HG03135 (cell line): Measurements from ENCODE around the gene SUN2.

ENCODE experiments used
- ATAC-seq: cut with Tn5 transposase; IDR thresholded peaks from one replicate; pipeline ENCODE4 v1.9.1; 2021; ENCODE audit warnings: mild to moderate bottlenecking, moderate library complexity; ENCODE audit not compliant: unreplicated experiment

The SUN2 gene

DNA sequence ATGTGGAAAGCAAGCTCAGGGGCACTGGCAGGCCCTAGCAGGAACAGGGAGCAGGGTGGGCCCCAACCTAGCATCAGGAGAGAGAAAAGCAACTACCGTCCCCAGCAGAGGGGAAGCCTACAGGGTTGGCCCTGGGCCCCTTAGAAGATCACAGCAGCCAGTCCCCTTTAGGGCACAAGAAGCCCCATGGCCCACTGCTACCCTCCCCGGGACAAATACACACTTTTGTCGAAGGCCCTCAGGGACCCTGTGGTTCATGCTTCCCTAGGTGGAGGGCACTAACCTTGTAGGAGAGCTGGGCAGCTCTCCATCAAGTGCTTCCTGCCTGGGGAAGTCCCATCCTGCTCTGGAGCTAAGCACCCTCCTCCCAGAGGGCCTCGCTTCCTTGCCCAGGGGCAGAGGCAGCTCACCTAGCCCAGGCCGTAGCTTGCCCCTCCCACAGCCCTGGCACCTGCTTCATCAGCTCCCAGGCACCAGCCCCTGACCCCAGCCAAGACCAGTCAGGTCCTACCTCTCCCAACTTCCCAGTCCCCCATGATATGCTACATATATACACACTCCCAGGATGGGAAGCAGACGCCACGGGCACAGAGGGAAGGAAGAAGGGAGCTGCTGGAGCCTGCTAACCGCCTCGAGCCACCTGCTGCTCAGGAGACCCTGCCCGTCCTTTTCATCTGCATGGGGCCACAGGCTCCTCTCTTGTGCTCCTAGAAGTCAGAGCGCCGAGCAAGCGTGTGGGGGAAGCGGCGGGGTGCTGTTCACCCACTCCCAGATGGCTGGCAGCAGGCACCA is 20.1 kb downstream of the SUN2 start:
- no peak for ATAC-seq

DNA sequence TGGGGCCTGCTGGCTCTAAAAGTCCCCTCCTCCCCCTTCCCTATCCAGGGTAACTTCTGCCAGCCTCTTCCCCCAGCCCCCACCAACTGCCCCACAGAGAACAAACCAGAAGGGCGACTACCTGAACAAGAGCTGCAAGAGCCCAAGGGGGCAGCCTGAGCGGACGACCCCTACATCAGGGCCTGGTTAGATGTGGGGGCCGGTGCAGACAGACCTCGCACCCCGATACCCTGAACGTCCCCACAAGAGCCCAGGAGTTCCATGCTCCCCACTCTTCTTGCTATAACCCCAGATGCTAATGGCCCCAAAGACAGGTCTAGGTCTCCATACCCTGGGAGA is 20.7 kb downstream of the SUN2 start:
- no peak for ATAC-seq

DNA sequence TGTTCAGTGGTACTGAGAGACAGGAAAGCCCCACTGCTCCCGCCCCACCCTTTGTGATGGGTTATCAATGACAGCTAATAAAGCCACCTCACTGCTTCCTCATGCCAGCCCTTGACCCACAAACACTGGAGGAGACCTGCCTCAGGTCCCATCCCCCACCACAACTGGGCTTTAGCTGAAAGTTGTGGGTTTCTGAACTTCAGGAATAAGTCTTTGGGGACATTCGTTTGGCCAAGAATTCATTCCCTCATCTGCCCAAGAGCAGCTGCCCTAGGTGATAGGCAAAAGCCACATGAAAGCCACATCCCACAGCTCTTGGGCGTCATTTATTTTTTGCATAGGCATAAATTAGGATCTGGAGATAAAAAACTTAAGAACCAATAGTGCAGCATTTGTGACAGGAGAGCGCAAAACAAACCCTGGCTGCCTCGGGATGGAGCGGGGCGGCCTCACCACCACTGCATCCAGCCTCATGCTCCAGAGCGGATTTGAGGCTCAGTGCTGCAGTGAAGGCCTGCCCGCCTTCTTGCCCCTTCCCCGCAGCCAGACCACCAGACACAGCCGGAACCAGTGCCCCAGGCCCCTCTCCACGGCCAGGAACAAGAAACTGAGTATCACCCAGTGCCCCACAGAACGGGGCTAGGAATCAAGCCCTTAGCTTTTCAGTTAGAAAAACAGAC is 21.2 kb downstream of the SUN2 start:
- no peak for ATAC-seq

DNA sequence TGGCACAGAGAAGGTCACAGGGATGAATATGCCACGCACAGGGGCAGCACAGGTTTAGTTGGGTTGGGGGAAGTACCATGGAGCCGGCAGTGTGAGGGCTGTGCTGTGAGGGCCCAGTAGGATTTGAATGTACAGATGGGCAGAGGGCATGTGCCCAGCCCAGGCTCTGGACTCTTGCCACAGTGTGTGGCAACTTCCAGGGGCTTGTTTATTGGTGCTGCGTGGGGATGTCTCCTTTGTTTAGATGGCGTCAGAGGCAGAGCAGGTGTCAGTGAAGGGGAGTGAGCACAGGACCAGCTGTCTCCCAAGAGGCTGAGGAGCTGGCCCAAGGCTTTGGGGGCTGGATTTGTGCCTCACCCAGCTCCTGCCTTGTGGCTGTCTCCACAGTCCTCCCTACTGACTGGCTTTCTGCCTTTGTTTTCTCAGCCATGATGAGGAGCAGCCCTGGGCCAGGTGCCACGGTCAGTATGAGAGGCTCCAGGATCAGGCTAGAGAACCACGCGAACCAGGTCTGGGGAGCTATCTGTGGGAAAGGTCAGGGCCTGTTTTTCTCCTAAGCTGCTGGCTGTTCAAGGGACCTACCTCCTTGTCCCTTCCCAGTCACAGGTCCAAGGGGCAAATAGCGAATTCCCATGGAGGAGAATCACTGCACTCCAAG is 21.9 kb downstream of the SUN2 start:
- ATAC-seq: no peak

DNA sequence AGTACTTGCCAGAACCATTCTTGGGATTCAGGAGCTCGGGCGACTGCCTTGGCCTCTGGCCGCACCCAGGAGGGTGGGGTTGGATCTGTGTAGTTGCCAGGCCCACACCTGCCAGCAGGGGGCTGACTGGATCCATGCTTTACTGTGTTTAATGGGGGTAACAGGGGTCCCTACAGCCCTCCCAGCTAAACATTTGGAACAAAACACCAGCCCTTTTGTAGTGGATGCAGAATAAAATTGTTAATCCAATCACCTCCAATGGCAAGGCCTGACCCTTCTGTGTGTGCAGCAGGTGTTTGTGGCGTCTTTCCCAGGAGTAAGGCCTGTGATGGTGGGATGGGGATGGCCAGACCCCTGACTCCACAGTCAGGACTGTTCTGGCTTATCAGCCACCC is 22.5 kb downstream of the SUN2 start:
- no peak for ATAC-seq

DNA sequence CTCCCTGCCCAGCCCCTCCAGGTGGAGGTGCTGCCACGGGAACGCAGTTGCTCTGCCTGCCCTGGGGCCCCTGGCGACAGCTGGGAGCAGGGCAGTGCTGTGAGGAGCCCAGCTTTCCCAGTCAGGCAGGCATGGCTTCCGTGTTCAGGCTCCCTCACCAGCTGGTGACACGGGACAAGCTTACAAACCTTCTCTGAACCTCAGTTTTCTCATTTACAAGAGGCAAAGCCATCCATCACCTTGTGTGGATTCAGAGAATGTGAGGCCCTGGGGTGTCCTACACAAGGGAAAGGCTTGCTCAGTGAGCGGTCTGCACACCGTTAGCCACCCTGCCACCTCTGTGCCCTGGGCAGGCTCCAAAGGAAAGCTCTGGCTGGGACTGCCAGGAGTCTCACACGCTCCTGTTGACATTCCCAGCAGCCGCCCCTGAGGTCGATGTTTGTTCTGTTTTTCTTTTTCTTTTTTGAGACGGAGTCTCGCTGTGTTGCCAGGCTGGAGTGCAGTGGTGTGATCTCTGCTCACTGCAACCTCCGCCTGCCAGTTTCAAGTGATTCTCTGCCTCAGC is 23.5 kb downstream of the SUN2 start:
- ATAC-seq: no peak

DNA sequence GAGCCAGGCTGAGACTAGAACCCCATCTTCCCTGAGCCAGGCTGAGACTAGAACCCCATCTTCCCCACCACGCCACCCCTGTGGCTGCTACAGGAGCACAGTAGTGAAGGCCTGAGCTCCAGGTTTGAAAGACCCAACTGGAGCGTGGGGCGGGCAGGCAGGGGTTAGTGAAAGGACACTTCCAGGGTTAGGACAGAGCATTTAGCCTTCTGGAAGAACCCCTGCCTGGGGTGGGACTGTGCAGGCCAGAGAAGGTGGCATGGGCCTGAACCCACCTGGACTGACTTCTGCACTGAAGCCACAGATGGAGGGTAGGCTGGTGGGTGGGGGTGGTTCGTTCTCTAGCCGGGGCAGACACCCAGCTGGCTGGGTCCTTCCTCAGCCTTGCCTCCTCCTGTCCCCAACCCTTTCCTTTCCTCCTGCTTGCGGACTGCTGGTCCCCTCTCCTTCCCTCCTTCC is 24.1 kb downstream of the SUN2 start:
- no peak for ATAC-seq

DNA sequence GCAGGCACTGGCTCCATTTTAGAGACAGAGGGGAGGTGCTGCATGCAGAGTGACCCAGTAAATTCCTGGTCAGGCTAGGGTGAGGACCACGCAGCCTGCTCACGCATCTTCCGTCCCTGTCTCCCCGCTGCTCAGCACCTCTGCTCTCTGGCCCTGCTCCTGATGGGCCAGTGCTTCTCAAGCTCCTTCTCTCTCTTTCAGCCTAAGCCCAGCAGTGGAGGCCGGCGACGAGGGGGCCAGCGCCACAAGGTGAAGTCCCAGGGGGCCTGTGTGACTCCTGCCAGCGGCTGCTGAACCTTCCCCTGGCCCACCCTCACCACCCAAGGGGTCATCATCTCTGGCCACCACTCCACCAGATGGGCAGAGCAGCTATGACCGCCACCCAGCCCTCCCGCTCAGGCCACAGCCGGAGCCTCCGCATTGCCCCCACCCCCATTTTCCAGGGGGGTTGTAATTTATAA is 25.4 kb downstream of the SUN2 start:
- no peak for ATAC-seq

DNA sequence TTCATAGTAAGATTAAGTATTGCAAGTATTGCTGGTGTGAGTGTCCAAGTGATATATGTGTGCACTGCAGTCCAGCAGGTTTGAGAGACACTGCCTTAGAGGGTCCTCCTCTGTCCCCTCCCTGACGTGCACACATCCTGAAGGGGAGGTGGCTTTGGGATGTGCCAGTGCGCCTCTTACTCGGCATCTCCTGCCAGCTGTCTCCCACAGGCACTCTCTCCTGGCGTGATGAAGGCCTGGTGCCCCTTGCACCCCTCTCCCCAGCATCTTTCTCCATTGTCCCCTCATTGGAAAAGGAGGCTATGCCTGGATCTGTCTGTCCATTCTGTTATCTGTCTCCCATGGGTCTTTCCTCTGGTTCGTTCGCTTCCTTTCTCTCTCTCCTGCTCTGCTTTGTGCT is 25.9 kb downstream of the SUN2 start:
- no peak for ATAC-seq

DNA sequence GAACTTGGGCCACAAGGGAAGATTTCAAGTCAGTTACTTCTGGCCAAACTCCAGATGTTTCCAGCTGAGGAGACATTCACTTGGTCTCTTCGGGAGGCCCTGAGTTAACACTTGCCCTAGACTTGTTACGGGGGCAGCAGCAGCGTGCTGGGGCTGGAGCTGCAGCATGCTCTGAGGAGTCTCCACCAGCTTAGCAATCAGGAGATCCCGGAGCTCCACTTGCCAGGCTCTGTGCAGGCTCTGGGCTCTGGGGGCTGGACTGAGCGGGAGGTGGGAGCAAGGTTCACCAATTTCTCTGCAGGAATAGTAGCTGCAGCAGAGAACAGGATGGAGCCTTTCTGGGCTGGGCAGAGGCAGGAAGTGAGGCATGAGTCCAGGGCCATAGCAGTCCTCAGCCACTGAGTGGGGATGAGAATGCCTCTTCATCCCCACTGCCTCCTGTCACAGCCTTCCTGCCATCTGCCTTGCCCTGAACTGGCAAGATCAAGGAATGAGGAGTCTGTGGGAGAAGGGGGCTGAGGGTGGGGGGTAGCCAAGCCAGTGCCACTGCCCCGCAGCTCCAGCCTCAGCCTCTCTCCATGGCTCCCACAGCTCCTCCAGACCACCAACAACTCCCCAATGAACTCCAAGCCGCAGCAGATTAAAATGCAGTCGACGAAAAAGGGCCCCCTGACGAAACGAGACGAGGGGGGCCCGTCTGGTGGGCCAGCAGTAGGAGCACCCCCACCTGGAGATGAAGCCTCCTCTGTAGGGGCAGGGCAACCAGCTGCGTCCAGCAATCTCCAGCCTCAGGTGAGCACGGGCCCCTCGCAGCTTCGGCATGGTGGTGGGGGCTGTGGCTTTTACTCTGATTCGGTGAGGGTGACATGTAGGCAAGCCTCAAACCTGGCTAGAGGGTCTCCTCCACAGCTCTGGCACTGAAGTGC is 26.7 kb downstream of the SUN2 start:
- no peak for ATAC-seq

DNA sequence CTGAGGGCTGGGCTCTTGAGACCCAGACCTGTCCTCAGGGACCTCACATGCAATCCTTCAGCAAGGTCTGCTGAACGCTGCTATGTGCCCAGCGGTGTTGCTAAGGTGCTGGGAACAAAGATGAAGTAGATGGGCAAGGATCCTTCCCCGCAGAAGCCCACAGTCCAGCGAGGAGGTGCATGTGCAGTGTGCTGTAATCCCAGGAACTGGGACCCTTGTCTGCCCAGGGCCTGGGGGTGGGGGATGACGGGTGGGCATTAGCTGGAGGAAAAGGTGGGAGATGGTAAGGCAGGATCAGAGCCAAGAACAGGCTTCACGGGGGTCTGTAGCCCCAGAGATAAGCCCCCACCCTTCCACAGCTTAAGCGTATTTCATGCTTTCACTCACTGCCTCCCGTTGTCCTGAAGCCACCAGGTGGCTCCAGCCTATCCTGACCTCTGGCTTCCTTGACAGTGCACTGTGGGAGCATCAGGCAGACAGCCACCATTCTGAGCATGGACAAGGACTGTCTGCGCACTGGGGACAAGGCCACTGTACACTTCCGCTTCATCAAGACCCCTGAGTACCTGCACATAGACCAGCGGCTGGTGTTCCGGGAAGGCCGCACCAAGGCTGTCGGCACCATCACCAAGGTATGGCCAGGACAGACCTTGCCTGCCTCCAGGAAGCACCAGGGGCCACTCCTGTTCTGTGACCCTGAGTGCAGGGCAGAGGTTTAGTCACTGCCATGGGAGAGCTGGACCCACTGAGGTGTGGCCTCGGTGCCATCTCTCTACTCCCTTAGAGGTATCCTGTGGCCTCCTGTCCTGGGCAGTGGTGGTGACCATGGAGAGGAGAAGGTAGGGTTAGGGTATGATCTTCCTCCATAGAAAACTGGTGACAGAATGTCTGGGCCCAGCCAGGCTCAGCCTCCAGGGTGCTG is 28.0 kb downstream of the SUN2 start:
- no peak for ATAC-seq

DNA sequence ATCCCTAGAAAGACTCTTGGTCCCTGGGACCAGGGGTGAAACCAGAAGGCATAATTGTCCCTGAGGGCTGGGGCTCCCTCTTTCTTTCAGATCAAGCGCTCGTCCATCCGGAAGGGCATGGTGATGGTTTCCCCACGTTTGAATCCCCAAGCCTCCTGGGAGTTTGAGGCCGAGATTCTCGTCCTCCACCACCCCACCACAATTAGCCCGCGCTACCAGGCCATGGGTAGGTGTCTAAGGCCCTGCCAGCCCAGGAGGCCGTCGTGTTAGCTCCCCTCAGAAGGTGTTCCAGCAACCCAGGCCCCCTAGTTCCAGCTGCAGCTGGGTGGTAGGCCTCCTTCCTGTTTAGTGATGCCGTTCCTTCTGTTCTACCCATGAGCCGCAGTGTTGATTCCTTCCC is 28.7 kb downstream of the SUN2 start:
- ATAC-seq: no peak

DNA sequence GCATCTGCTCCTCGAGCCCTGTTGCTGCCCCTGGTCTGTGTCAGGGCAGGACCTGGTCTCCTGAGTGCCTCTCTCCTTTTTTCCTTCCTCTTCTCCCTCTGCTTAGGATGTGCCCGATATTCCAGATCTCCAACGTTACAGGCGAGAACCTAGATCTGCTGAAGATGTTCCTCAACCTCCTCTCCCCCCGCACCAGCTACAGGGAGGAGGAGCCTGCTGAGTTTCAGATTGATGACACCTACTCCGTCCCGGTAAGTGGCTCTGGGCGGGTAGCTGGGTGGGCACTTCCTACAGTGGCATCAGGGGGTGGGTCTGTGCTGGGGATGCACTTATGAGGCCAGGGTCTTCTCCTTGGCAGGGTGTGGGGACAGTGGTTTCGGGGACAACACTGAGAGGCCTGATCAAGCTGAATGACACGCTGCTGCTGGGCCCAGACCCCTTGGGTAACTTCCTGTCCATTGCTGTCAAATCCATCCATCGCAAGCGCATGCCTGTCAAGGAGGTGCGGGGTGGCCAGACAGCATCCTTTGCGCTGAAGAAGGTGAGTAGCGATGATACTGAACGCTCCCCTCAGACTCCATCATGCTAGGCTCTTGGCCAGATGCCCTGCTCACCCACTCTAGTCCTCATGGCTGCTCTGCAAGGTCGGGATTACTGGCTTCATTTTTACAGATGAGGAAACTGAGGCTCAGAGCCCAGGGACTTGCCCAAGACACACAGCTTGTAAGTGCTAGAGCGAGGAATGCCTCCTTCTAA is 29.7 kb downstream of the SUN2 start:
- ATAC-seq: no peak

DNA sequence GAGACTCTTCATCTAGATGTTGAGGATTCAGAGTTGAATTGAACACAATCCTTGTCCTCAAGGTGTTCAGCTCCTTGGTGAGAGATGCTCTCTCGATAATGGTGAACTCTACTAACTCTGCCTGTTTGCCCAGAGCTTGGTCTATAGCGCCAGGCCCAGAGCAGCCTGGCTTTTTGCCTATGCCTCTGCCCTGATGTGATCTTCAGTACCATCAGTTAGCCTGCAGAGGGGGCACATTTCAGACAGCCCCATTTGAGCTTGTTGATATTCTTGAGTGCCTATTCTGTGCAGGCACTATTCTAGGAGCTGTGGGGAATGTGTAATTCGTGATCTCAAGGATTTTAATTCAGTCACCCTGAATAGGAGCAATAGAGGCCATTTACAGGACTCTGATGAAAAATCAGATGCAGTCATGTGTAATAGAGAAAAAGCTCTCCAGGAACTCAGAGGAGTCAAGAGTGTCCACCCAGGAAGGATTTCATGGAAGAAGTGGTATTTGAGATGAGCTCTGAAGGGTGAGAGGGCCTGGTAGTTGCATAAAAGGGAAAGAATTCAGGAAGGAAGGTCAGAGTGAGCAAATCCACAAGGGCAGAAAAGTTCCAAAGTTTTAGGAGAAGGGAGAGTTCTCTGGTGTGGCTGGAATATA is 30.7 kb downstream of the SUN2 start:
- ATAC-seq: no peak

DNA sequence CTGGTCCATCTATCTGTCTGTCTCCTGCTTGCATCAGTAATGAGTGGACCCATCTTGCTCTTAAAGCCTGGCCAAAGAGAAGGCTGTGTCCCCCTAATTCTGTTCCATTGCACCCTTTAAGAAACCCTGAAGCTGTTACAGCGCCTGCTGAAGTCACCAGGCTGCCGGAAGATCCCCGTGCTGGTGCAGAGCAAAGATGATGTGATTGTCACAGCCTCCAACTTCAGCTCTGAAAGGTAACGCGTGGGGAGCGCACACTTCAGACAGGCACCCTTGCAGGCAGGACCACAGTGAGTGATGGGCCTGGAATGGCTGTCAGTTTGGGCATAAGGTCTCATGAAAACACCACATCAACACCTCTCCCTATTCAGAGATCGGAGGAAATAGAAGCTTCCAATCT is 31.6 kb downstream of the SUN2 start:
- ATAC-seq: no peak

DNA sequence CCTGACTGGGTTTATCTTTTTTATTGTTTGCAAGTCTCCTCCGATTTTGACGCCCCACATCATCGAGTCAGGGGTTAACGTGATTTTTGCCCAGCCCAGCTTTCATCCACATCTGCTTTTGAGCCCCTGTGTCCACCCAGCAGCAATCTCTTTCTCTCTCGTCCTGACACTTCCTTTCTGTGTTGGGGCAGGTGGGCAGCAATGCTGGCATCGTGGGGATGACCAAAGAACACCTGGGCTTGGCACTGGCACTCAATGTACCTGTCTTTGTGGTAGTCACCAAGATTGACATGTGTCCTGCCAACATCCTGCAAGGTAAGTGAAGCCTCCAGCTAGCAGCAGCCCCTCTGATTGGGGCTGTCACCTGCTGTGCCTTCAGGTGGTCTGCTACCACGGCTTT is 34.2 kb downstream of the SUN2 start:
- ATAC-seq: no peak

DNA sequence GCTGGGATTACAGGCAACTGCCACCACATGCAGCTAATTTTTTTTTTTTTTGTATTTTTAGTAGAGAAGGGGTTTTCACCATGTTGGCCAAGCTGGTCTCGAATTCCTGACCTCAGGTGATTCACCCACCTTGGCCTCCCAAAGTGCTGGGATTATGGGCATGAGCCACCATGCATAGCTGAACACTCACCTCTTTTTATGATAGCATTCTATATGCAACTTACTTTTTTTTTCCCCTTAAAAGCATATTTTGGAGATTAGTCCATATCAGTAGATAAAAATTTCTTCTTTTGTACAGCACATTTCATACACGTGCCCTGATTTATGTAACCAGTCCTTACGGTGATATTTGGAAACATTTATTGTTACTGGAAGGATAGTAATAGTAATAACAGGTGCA is 35.4 kb downstream of the SUN2 start:
- ATAC-seq: no peak

DNA sequence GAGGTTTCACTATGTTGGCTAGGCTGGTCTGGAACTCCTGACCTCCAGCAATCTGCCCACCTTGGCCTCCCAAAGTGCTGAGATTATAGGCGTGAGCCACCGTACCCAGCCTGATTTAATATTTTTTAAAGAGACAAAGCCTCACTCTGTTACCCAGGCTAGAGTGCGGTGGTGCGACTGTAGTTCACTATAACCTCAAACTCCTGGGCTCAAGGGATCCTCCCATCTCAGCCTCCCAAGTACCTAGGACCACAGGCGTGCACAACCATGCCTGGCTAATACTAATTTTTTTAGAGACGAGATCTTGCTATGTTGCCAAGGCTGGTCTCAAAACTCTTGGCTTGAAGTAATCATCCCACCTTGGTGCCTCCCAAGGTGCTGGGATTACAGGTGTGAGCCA is 36.6 kb downstream of the SUN2 start:
- ATAC-seq: no peak
